H1 (cell line): ENCODE data around the gene BPI. TPM values are rescaled to one million over a fixed set of nuclear protein-coding genes. Genes with fewer than 3 reads are reported as not detected.

Experiments
- CTCF ChIA-PET: fragments of 300-600 bp; sonication (Branson Sonifier 250); formaldehyde crosslinking; loops from one replicate; lab custom pipeline; 2021; ENCODE audit not compliant: partially characterized antibody; lab: Charles Lee
- POLR2A ChIA-PET: fragments of 300-600 bp; sonication (Branson Sonifier 250); formaldehyde crosslinking; loops from one replicate; lab custom pipeline; 2021; ENCODE audit warnings: inconsistent platforms; ENCODE audit not compliant: partially characterized antibody; lab: Charles Lee
- DNase-seq, 2 experiments: peaks; one replicate each; pipeline versions ENCODE4 v3.0.0 to v3.0.0-alpha.2; 2010 to 2022; ENCODE audit warnings: low spot score in 2 of 2, low read depth in 1 of 2, mixed read lengths in 1 of 2
- FAIRE-seq: peaks from 2 replicates; lab custom pipeline; 2011; peaks lifted over from hg19 to GRCh38; lab: Jason Lieb, UNC
- H2AFZ ChIP-seq: 2 replicates; pipeline ENCODE4 v1.8.1; 2012; ENCODE audit warnings: low read length, inconsistent platforms
- H2AK5ac ChIP-seq: 2 replicates; pipeline ENCODE4 v1.6.1; 2013; ENCODE audit warnings: low read depth, low read length
- H2BK120ac ChIP-seq: replicated peaks from 2 replicates; pipeline ENCODE3; 2013; ENCODE audit warnings: low read depth, low read length, inconsistent platforms
- H2BK12ac ChIP-seq: 2 replicates; pipeline ENCODE4 v1.6.1; 2013; ENCODE audit warnings: low read depth, low read length
- H2BK15ac ChIP-seq: 2 replicates; pipeline ENCODE4 v1.6.1; 2013; ENCODE audit warnings: low read length
- H2BK20ac ChIP-seq: 2 replicates; pipeline ENCODE4 v1.6.1; 2013; ENCODE audit warnings: low read length
- H2BK5ac ChIP-seq: 2 replicates; pipeline ENCODE4 v1.6.1; 2013; ENCODE audit warnings: low read depth, low read length
- H3K14ac ChIP-seq: 2 replicates; pipeline ENCODE4 v1.6.1; 2013; ENCODE audit warnings: inconsistent platforms; ENCODE audit not compliant: insufficient read length
- H3K18ac ChIP-seq: 2 replicates; pipeline ENCODE4 v1.6.1; 2013; ENCODE audit warnings: low read length; ENCODE audit errors: extremely low read depth
- H3K23ac ChIP-seq: 2 replicates; pipeline ENCODE4 v1.6.1; 2013; ENCODE audit warnings: inconsistent platforms; ENCODE audit not compliant: insufficient read length
- H3K23me2 ChIP-seq: 2 replicates; pipeline ENCODE4 v1.6.1; 2013; ENCODE audit warnings: low read depth, low read length
- H3K27ac ChIP-seq: 2 replicates; pipeline ENCODE4 v1.6.1; 2011; ENCODE audit warnings: low read depth, low read length, inconsistent platforms
- H3K27me3 ChIP-seq, 4 experiments: replicated peaks in 1 of 4; 1 replicate in 1 of 4; 2 replicates in 3 of 4; pipeline versions ENCODE4 v1.6.1 to v1.8.1; 2011 to 2013; ENCODE audit warnings: low read length in 3 of 4, mild to moderate bottlenecking in 3 of 4, inconsistent platforms in 2 of 4, mixed read lengths in 2 of 4, moderate library complexity in 1 of 4; ENCODE audit not compliant: control insufficient read depth in 3 of 4, insufficient read depth in 3 of 4; ENCODE audit errors: extremely low read depth in 1 of 4
- H3K36me3 ChIP-seq, 4 experiments: 2 replicates each; pipeline versions ENCODE4 v1.6.1 to v1.8.1; 2011 to 2013; ENCODE audit warnings: mild to moderate bottlenecking in 4 of 4, low read length in 3 of 4, moderate library complexity in 2 of 4, control low read depth in 1 of 4, inconsistent platforms in 1 of 4; ENCODE audit not compliant: insufficient read depth in 4 of 4, control insufficient read depth in 2 of 4
- H3K4ac ChIP-seq: replicated peaks from 2 replicates; pipeline ENCODE3; 2013; ENCODE audit warnings: low read length, low read depth, mixed read lengths, inconsistent platforms; ENCODE audit not compliant: insufficient read length
- H3K4me1 ChIP-seq, 4 experiments: replicated peaks in 1 of 4; 1 replicate in 1 of 4; 2 replicates in 3 of 4; pipeline versions ENCODE4 v1.6.1 to v1.8.1; 2011 to 2013; ENCODE audit warnings: low read length in 3 of 4, inconsistent platforms in 2 of 4, mixed read lengths in 1 of 4; ENCODE audit not compliant: insufficient read depth in 4 of 4, control insufficient read depth in 3 of 4
- H3K4me2 ChIP-seq, 2 experiments: 2 replicates each; pipeline versions ENCODE4 v1.6.1 to v1.8.1; 2011 to 2013; ENCODE audit warnings: low read depth in 2 of 2, low read length in 2 of 2, control low read depth in 1 of 2, inconsistent platforms in 1 of 2, mild to moderate bottlenecking in 1 of 2; ENCODE audit not compliant: insufficient read depth in 1 of 2
- H3K4me3 ChIP-seq, 4 experiments: fragments of 200-600, 300-600 bp in 1 of 4; sonication (generic), shearing (Covaris generic), sonication (Bioruptor Twin) in 1 of 4; 2 replicates each; pipeline versions ENCODE4 v1.5.1 to v1.8.1; 2011 to 2016; ENCODE audit warnings: low read length in 4 of 4, low read depth in 3 of 4, control low read depth in 2 of 4, inconsistent platforms in 2 of 4, mild to moderate bottlenecking in 2 of 4, mixed read lengths in 1 of 4, moderate library complexity in 1 of 4; ENCODE audit not compliant: insufficient read depth in 2 of 4; ENCODE audit errors: extremely low read depth in 1 of 4
- H3K56ac ChIP-seq: replicated peaks from 2 replicates; pipeline ENCODE3; 2013; ENCODE audit warnings: low read depth, mild to moderate bottlenecking, mixed read lengths, low read length, inconsistent platforms; ENCODE audit not compliant: insufficient read length
- H3K79me1 ChIP-seq: 2 replicates; pipeline ENCODE4 v1.6.1; 2013; ENCODE audit warnings: low read depth, low read length, control low read depth
- H3K79me2 ChIP-seq, 2 experiments: 2 replicates each; pipeline versions ENCODE4 v1.6.1 to v1.8.1; 2012 to 2013; ENCODE audit warnings: low read length in 2 of 2, mild to moderate bottlenecking in 2 of 2, inconsistent platforms in 1 of 2; ENCODE audit not compliant: insufficient read depth in 2 of 2, control insufficient read depth in 1 of 2
- H3K9ac ChIP-seq, 4 experiments: replicated peaks in 1 of 4; 1 replicate in 1 of 4; 2 replicates in 3 of 4; pipeline versions ENCODE4 v1.6.1 to v1.8.1; 2011 to 2013; ENCODE audit warnings: low read depth in 3 of 4, low read length in 3 of 4, control low read depth in 2 of 4, mild to moderate bottlenecking in 2 of 4, moderate library complexity in 2 of 4, inconsistent platforms in 1 of 4; ENCODE audit errors: extremely low read depth in 1 of 4
- H3K9me3 ChIP-seq, 2 experiments: 2 replicates each; pipeline versions ENCODE4 v1.6.1 to v1.8.1; 2012 to 2013; ENCODE audit warnings: mild to moderate bottlenecking in 2 of 2, moderate library complexity in 2 of 2, control low read depth in 1 of 2, inconsistent platforms in 1 of 2, low read depth in 1 of 2, low read length in 1 of 2, mixed read lengths in 1 of 2; ENCODE audit not compliant: insufficient read depth in 2 of 2
- H4K20me1 ChIP-seq, 2 experiments: replicated peaks in 1 of 2; 2 replicates each; pipeline versions ENCODE3 to v1.8.1; 2011 to 2013; ENCODE audit warnings: inconsistent platforms in 2 of 2, low read length in 2 of 2, mild to moderate bottlenecking in 1 of 2; ENCODE audit not compliant: insufficient read depth in 2 of 2, control insufficient read depth in 1 of 2
- H4K5ac ChIP-seq: 2 replicates; pipeline ENCODE4 v1.6.1; 2013; ENCODE audit warnings: low read length, low read depth, mixed read lengths, inconsistent platforms; ENCODE audit not compliant: insufficient read length
- H4K8ac ChIP-seq: 2 replicates; pipeline ENCODE4 v1.8.0; 2013; ENCODE audit warnings: mild to moderate bottlenecking, moderate library complexity, low read length, inconsistent platforms; ENCODE audit not compliant: insufficient read depth; ENCODE audit errors: extremely low read depth
- H4K91ac ChIP-seq: replicated peaks from 2 replicates; pipeline ENCODE3; 2013; ENCODE audit warnings: low read length, mixed read lengths, inconsistent platforms; ENCODE audit not compliant: insufficient read length
- WGBS, 2 experiments: shearing (Covaris generic) in 1 of 2; methylation state at CpG; one replicate each; pipeline versions ENCODE4 v1.1.6 to v1.1.7; 2013 to 2015; ENCODE audit warnings: low lambda C conversion rate in 2 of 2, mixed read lengths in 2 of 2, inconsistent platforms in 1 of 2, low coverage in 1 of 2, missing lambda C conversion rate in 1 of 2; ENCODE audit not compliant: insufficient replicate concordance in 2 of 2, insufficient coverage in 1 of 2, insufficient read length in 1 of 2; ENCODE audit errors: extremely low coverage in 1 of 2, missing lambda C conversion rate in 1 of 2; 5-methylcytosine and 5-hydroxymethylcytosine counted together
- polyA plus RNA-seq, 7 experiments: library from polyadenylated mRNA; depleted of rRNA in 3 of 7; stranded (reverse) in 5 of 7; unstranded in 2 of 7; fragments of >200 nt in 5 of 7; fragments of 200-250 nt in 2 of 7; gene quantifications; 1 replicate in 5 of 7; 2 replicates in 1 of 7; 4 replicates in 1 of 7; pipeline versions ENCODE4 v1.2.1 to v1.2.3, GENCODE V29; 2011 to 2013; ENCODE audit warnings: missing spikeins in 2 of 7, mixed read lengths in 2 of 7
- total RNA-seq: library from RNA; stranded (reverse); fragmentation: NEBNext Ultra II Directional; extraction: Animal tissue kit (Norgen Biotek cat#: 25700); gene quantifications from 2 replicates; pipeline ENCODE4 v1.2.1, GENCODE V29; 2021

The BPI gene
- total and polyA plus RNA-seq, 2 of the 8 experiments (the other 6 are each of a cell fraction or from before 2014, with no cell fraction given) = not detected

GRCh38 chr20:38324159-38324558, 20.2 kb downstream of the BPI start:
- no peak for DNase-seq
- Histone ChIP-seq H4K8ac (no peak overlapping the region), H3K56ac (no peak overlapping the region), H2BK120ac (no peak overlapping the region), H3K79me2 (no peaks in the 10 kb centered on the region), H2BK5ac (no peak overlapping the region), H3K9me3 (no peaks in the 10 kb centered on the region), H3K14ac (no peak overlapping the region), H3K18ac (no peak overlapping the region), H2AFZ (no peak overlapping the region), H4K91ac (no peak overlapping the region), H3K4ac (no peak overlapping the region), H3K27ac (no peak overlapping the region), H3K23me2 (peaks cover 5% of the 10 kb centered on the region; the same call in 1 of the 2 replicates), H3K9ac (no peak overlapping the region), H2AK5ac (no peak overlapping the region), H2BK20ac (no peak overlapping the region), H3K4me1 (no peaks in the 10 kb centered on the region), H3K23ac (no peak overlapping the region), H2BK15ac (no peak overlapping the region), H4K5ac (no peak overlapping the region), H3K36me3 (no peaks in the 10 kb centered on the region), H2BK12ac (no peak overlapping the region), H3K27me3 (no peaks in the 10 kb centered on the region), H3K4me3 (no peak overlapping the region), H3K4me2 (no peak overlapping the region), H3K79me1 (no peaks in the 10 kb centered on the region), H4K20me1 (no peaks in the 10 kb centered on the region)
- ChIA-PET POLR2A (no interaction called here), CTCF (interaction anchor here (1.2 to 2.7 kb wide), 5 partner anchors 14 to 267 kb away, joined by 3 to 25 read pairs (median 4); no protein-coding TSS in a partner anchor)
- no peak for FAIRE-seq
- 91% methylated on average over 3 of the region's 3 CpGs; no CpG with 5 or more reads in 1 of the 2 experiments for WGBS, 2 experiments
